ENCODE measurements around the gene ANKRD23.

The ANKRD23 gene

GRCh38 chr2:96800061-96801004 lies 43.5 kb downstream of the ANKRD23 start:
- Histone ChIP-seq H3K36me3 (replicated peaks; ENCODE audit: insufficient read depth, low read length) (no peaks in the 10 kb centered on the region), H3K9me3 (replicated peaks; ENCODE audit: insufficient read depth, low read length) (no peaks in the 10 kb centered on the region), H2AFZ (ENCODE audit: low read length) (no peak overlapping the region), H3K79me2 (ENCODE audit: low read length) (no peaks in the 10 kb centered on the region), H4K20me1 (ENCODE audit: insufficient read depth, low read length) (no peaks in the 10 kb centered on the region), H3K4me2 (ENCODE audit: low read depth, low read length) (no peak overlapping the region), H3F3A (ENCODE audit: insufficient read depth, low read length) (no peaks in the 10 kb centered on the region), H3K27me3 (replicated peaks; ENCODE audit: insufficient read depth, low read length) (no peaks in the 10 kb centered on the region), H3K27ac (ENCODE audit: low read length) (no peak overlapping the region), H3K9ac (ENCODE audit: low read length) (no peak overlapping the region), H3K4me3 (ENCODE audit: low read length) (no peak overlapping the region), H3K4me1 (ENCODE audit: low read length) (no peaks in the 10 kb centered on the region), H3K9me2 (replicated peaks; ENCODE audit: insufficient read depth, low read length) (no peaks in the 10 kb centered on the region)
- no peak for DNase-seq
- TF ChIP-seq EZH2 (optimal IDR thresholded peaks at IDR 0.05; ENCODE audit: low read depth, low read length) (no peak), EZH2phosphoT487 (IDR thresholded peaks at IDR 0.05; ENCODE audit: low read length) (no peak), CTCF (IDR thresholded peaks at IDR 0.05; ENCODE audit: low read length) (no peak)

GRCh38 chr2:96799623-96799935 lies 44.2 kb downstream of the ANKRD23 start:
- Histone ChIP-seq H3K27ac (ENCODE audit: low read length) (no peak overlapping the region), H3K79me2 (ENCODE audit: low read length) (no peaks in the 10 kb centered on the region), H3K4me2 (ENCODE audit: low read depth, low read length) (no peak overlapping the region), H3K4me1 (ENCODE audit: low read length) (no peaks in the 10 kb centered on the region), H3K9me3 (replicated peaks; ENCODE audit: insufficient read depth, low read length) (no peaks in the 10 kb centered on the region), H3K36me3 (replicated peaks; ENCODE audit: insufficient read depth, low read length) (no peaks in the 10 kb centered on the region), H4K20me1 (ENCODE audit: insufficient read depth, low read length) (no peaks in the 10 kb centered on the region), H3K4me3 (ENCODE audit: low read length) (no peak overlapping the region), H3K9ac (ENCODE audit: low read length) (no peak overlapping the region), H3F3A (ENCODE audit: insufficient read depth, low read length) (no peaks in the 10 kb centered on the region), H3K9me2 (replicated peaks; ENCODE audit: insufficient read depth, low read length) (no peaks in the 10 kb centered on the region), H2AFZ (ENCODE audit: low read length) (no peak overlapping the region), H3K27me3 (replicated peaks; ENCODE audit: insufficient read depth, low read length) (no peaks in the 10 kb centered on the region)
- no peak for TF ChIP-seq CTCF (IDR thresholded peaks at IDR 0.05; ENCODE audit: low read length)
- no peak for TF ChIP-seq EZH2phosphoT487 (IDR thresholded peaks at IDR 0.05; ENCODE audit: low read length)
- no peak for DNase-seq

- no peak overlapping the region for H3K9ac ChIP-seq (ENCODE audit: low read length)
- H3K4me1 ChIP-seq (ENCODE audit: low read length) = no peaks in the 10 kb centered on the region
- H3K4me2 ChIP-seq (ENCODE audit: low read depth, low read length) = no peak overlapping the region
- no peaks in the 10 kb centered on the region for H4K20me1 ChIP-seq (ENCODE audit: insufficient read depth, low read length)
- no peak for DNase-seq
- H3K9me2 ChIP-seq (replicated peaks; ENCODE audit: insufficient read depth, low read length) = no peaks in the 10 kb centered on the region
- TF ChIP-seq EZH2 (optimal IDR thresholded peaks at IDR 0.05; ENCODE audit: low read depth, low read length) (no peak), EZH2phosphoT487 (IDR thresholded peaks at IDR 0.05; ENCODE audit: low read length) (no peak), CTCF (IDR thresholded peaks at IDR 0.05; ENCODE audit: low read length) (no peak)
- no peak overlapping the region for H3K4me3 ChIP-seq (ENCODE audit: low read length)
- no peaks in the 10 kb centered on the region for H3K79me2 ChIP-seq (ENCODE audit: low read length)
- H2AFZ ChIP-seq (ENCODE audit: low read length) = no peak overlapping the region
- no peaks in the 10 kb centered on the region for H3K9me3 ChIP-seq (replicated peaks; ENCODE audit: insufficient read depth, low read length)
- H3K27ac ChIP-seq (ENCODE audit: low read length) = no peak overlapping the region
- no peaks in the 10 kb centered on the region for H3K36me3 ChIP-seq (replicated peaks; ENCODE audit: insufficient read depth, low read length)
- no peaks in the 10 kb centered on the region for H3K27me3 ChIP-seq (replicated peaks; ENCODE audit: insufficient read depth, low read length)
- no peaks in the 10 kb centered on the region for H3F3A ChIP-seq (ENCODE audit: insufficient read depth, low read length)
Measured at GRCh38 chr2:96798733-96799622, 44.8 kb downstream of the ANKRD23 start.
